CD4-positive, alpha-beta T cell treated with Interleukin-1 beta for 1 hour (primary cell): Measurements from ENCODE around the gene PLXNC1.

ENCODE experiments used
- DNase-seq, 2 donors: peaks; one replicate each; pipeline ENCODE4 v3.0.0-alpha.2; 2020 to 2022

PLXNC1 gene

GRCh38 chr12:94183708-94184379, 35.5 kb downstream of the PLXNC1 start:
- no peak for DNase-seq

DNA sequence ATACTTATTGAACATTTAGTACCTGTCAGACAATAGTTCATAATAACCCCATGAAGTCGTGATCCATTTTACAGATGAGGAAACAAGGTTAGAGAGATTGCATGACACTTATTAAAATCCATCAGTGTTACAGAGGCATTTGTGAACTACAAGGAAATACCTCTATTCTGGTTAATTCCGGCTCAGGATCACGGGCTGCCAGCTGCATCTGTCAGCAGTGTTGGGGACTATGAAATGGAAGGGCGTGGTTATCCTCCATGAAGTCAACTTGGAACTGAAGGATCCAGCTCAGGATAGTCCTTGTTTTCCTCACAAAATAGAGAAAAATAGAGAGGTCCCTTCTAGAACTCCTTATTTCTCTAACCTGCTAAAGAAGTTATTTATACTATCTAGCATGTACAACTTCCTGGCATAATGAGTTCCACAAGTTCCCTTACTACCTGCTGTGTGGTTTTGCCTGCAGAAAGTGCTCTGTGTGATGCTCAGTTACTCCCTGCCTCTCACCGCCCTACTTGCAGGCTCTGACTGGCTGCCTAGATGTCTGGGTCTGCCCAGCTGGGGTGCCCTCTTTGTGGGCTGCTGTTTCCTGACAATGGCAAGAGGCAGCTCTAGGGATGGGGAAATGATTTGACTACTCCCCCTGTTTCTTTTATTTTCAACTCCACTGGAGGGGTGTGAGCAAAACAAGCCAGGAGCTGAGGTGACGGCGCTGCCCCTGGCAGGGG, 36.8 kb downstream of the PLXNC1 start:
- DNase-seq = no peak

DNA sequence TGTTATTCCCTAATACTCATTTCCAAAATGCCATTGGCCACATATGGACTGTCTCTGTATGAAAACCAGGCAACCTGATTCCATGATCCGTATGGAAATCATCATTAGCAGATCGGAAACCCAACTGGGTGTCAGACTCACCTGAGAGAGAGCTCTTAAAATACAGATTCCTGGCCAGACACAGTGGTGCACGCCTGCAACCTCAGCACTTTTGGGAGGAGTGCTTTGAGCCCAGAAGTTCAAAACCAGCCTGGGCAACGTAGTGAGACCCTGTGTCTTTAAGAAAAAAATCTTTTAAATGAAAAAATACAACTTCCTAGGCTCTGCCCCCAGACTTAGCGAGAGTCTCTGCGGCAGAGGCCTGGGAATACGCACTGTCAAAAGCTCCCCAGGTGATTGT, 37.4 kb downstream of the PLXNC1 start:
- DNase-seq = no peak

GRCh38 chr12:94186278-94187241, 38.2 kb downstream of the PLXNC1 start:
- DNase-seq = no peak

GRCh38 chr12:94187361-94187760, 39.0 kb downstream of the PLXNC1 start:
- DNase-seq = no peak

DNA sequence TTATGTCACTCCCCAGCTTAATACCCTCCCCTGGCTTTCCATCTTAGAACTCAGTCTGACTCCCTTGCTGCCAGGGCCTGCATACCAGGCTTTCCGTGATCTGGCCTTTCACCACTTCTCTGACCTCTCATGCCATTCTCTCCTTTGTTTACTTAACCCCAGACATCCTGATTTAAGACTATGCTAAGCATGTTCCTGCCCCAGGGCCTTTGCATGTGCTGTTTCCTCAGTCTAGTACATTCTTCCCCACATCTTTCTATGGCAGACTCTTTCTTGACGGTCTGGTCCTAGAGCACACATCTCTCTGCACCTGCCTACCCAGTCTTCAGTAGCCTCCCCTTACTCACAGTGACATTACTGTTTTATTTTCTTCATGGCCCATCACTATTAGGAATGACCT, 42.2 kb downstream of the PLXNC1 start:
- no peak for DNase-seq

- no peak for DNase-seq
These were observed 42.6 kb downstream of the PLXNC1 start for GRCh38 chr12:94191023-94191422.

DNA sequence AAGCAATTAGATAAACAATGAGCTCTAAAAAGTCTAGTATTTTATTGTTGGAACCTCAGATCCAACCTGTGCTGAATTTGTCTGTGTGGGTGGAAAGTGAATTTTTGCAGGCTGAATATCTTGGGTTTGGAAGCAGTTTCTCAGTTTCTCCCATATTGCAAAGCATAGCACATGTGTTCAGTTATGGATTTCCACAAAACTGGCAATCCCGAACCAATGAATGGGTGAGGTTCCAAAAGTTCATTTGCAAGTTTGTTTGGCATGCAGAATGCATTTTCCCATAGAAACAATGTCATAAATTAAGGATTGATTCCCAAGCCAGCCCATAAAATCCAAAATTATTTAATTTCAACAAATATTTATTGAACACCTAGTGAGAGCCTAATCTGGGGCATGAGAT, 43.4 kb downstream of the PLXNC1 start:
- no peak for DNase-seq

- no peak for DNase-seq
These were observed 44.1 kb downstream of the PLXNC1 start for GRCh38 chr12:94192506-94192905.

DNA sequence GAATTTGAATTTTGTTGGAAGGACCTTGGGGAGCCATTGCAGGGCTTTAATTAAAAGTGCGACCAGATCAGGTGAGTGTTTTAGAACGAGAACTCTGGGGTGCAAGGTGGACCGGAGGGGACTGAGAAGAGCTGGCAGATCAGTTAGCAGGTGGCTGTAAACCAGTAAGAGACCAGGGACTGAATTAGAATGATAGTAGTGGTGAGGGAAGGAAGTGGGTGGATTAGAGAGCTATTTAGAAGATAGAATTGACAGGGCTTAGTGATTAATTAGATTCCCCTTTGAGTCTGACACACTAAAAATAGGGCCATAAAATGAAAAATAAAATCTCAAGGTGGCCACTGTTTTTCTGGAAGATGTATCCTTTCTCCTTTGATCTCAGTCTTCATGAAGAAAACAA, 44.8 kb downstream of the PLXNC1 start:
- no peak for DNase-seq

GRCh38 chr12:94195483-94195882, 47.1 kb downstream of the PLXNC1 start:
- DNase-seq = no peak

DNA sequence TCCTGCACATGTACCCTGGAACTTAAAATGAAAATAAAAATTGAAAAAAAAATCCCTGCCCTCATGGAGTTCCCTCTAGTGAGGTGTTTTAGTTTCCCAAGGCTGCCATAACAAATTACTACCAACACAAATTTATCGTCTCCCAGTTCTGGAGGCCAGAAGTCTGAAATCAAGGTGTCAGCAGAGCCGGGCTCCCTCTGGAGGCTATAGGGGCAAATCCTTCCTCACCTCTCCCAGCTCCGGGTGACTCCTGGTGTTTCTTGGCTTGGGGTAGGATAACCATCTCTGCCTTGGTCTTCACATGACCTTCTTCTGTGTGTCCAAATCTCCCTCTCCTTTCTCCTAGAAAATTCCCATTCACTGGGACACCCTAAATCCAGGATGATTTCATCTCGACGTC, 50.1 kb downstream of the PLXNC1 start:
- DNase-seq = no peak

GRCh38 chr12:94198872-94199271, 50.5 kb downstream of the PLXNC1 start:
- DNase-seq = no peak

- DNase-seq = no peak
These were observed 51.7 kb downstream of the PLXNC1 start for GRCh38 chr12:94200069-94200468.

GRCh38 chr12:94200695-94201094, 52.3 kb downstream of the PLXNC1 start:
- no peak for DNase-seq

DNA sequence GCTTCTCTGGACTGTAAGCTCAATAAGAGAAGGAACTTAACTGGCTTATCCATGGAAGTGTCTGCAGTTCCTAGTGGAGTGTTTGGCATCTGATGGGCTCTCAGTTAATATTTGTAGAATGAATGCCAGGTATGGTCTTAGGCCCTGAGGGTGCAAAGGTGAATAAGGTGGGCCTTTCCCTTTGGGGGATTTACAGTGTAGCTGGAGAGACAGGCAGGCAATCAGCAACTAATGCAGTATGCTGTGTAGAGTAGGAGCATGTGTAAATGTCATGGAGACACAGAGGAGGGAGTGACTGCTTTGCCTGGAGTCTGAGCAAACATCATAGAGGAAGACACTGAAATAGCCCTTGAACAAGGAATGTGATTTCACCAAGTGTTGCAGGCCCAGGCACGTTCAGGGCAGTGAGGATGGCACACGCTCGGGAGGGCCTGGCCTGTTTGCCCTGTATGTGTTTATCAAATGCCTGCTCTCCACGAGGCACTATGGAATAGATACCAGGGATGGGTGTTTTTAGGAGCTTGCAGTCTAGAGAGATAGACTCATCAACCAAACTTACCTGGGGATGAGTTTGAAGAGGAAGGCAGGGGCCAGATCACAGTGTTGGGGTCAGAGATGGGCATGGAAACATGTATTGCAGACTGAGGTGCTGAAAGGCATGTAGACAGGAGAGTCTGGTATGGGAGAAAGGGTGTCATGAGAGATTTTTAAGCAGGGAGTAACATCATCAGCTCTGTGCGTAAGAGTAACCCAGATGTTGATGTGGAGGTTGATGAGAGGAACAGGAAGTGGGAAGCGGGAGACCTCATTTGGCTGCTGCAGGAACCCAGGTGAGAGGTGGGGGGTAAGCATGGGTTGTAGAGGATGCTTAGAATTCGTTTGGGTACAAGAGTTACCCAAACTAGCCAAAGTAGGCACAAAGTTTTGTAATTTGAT, 54.1 kb downstream of the PLXNC1 start:
- DNase-seq = no peak

DNA sequence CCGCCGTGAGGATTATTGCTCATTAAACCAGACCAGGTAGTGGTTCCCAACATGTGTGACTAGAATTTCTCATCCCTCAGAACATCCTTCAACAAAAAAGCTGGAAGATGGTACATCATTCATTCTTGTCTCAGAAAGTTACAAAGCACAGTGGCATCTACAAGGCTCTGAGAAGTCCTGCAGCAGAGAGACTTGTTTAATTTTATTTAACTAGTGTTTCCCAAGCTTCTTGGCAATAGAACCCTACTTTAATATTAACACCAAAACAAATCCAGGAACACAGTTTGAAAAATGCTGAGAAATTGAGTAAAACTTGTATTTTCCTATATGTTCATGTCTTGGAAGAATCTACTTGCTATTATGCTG, 54.8 kb downstream of the PLXNC1 start:
- no peak for DNase-seq

GRCh38 chr12:94203796-94204195, 55.4 kb downstream of the PLXNC1 start:
- no peak for DNase-seq

DNA sequence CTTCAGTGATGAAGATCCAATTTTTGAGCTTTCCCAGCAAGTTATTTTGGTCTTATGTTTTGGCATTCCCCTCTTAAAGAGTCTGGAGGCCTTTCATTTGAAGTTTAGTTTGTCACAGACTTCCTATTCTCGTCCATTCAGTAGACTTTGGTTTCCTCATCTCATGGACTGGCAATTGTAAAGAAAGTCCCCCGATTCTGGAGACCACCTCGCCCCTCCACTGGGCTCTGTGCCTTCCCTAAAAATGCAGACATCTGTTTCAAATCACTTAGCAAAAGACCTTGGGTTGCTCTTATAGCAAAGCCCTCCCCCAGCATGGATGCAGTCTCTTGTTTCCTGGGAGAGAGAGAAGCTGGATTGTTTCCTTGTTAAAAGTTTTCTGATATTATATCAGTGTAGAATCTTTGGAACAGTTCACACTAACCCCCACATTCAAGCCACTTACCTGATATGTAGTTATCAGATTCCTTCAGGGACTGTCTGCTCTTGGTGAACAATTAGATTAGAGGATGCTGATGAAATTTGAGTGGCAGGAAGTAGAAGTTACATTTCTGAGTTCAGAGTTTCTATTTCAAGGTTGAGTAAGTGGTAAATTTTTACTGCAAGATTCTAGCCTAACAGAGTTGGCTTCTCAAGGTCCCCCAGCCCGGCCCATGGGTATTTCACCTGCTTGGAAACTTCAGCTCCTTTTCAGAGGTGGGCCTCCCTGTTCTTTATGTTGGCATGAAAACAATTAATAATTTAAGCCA, 56.3 kb downstream of the PLXNC1 start:
- no peak for DNase-seq

GRCh38 chr12:94205822-94206221, 57.4 kb downstream of the PLXNC1 start:
- peak in 1 of 2 donors; percentile 20 for DNase-seq

DNA sequence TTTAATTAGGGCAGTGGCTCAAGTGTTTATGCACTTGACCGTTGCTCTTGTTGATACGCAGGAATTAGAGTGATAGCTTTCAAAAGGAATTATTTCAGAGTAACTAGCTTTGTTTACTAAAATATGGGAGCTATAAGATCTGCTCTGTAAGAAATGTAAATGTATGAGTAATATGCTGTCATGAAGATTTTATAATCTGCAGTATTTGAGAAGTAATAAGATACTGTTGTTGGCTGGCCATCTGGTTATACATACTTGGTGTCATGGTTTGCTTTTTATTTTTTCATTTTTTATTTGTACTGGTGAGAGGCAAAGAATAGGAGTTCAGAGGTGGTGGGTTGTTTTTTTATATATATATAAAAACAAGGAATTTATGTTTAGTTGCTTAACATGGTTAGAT, 58.5 kb downstream of the PLXNC1 start:
- no peak for DNase-seq

GRCh38 chr12:94207467-94207848, 59.1 kb downstream of the PLXNC1 start:
- DNase-seq = no peak
